Fibroblast of peridontal ligament (primary cell): ENCODE data around the gene STAC.
"Not testable (repeated sequence)": the region's sequence is repeated elsewhere in the genome, so short reads cannot be mapped to it uniquely, and the experiment has no call there.

Experiments
- DNase-seq: peaks from one replicate; pipeline ENCODE4 v3.0.0-alpha.2; 2010; ENCODE audit errors: extremely low read depth

Gene STAC

GRCh38 chr3:36520241-36521006 is 140.1 kb downstream of the STAC start:
- no peak for DNase-seq

- no peak for DNase-seq
These were observed 140.7 kb downstream of the STAC start for GRCh38 chr3:36521007-36521379.

- DNase-seq: no peak
These were observed 144.3 kb downstream of the STAC start for GRCh38 chr3:36524560-36524959.

GRCh38 chr3:36525115-36525801 is 145.0 kb downstream of the STAC start:
- peak; percentile 57 for DNase-seq

GRCh38 chr3:36538136-36538749 is 157.9 kb downstream of the STAC start:
- no peak for DNase-seq

- DNase-seq: peak; percentile 65
These were observed 160.7 kb downstream of the STAC start for GRCh38 chr3:36540888-36541518.

GRCh38 chr3:36542186-36542585 is 161.9 kb downstream of the STAC start:
- DNase-seq: peak; percentile 56

- DNase-seq: peak; percentile 46
These were observed 163.1 kb downstream of the STAC start for GRCh38 chr3:36543276-36543997.

GRCh38 chr3:36546226-36546625 is 165.9 kb downstream of the STAC start:
- DNase-seq: no peak

- DNase-seq: no peak
These were observed 168.4 kb downstream of the STAC start for GRCh38 chr3:36548712-36549111.

- no peak for DNase-seq
These were observed 176.9 kb downstream of the STAC start for GRCh38 chr3:36557021-36557707.

- DNase-seq: no peak
These were observed 177.6 kb downstream of the STAC start for GRCh38 chr3:36557708-36558421.

- no peak for DNase-seq
These were observed 178.7 kb downstream of the STAC start for GRCh38 chr3:36558961-36559360.

- no peak for DNase-seq
These were observed 180.4 kb downstream of the STAC start for GRCh38 chr3:36560685-36561084.

GRCh38 chr3:36561601-36562000 is 181.3 kb downstream of the STAC start:
- no peak for DNase-seq

GRCh38 chr3:36562945-36563344 is 182.6 kb downstream of the STAC start:
- peak; percentile 5 for DNase-seq

- DNase-seq: no peak
These were observed 194.9 kb downstream of the STAC start for GRCh38 chr3:36575241-36575640.

GRCh38 chr3:36578418-36578817 is 198.1 kb downstream of the STAC start:
- not testable (repeated sequence) for DNase-seq

- peak; percentile 46 for DNase-seq
These were observed 199.4 kb downstream of the STAC start for GRCh38 chr3:36579746-36580145.

- no peak for DNase-seq
These were observed 200.4 kb downstream of the STAC start for GRCh38 chr3:36580716-36581115.

- DNase-seq: peak; percentile 69
These were observed 211.7 kb downstream of the STAC start for GRCh38 chr3:36591959-36592358.
